Measurements from ENCODE around the gene TRDN.
"Not testable (repeated sequence)": the region's sequence is repeated elsewhere in the genome, so short reads cannot be mapped to it uniquely, and the experiment has no call there.

The TRDN gene

DNA sequence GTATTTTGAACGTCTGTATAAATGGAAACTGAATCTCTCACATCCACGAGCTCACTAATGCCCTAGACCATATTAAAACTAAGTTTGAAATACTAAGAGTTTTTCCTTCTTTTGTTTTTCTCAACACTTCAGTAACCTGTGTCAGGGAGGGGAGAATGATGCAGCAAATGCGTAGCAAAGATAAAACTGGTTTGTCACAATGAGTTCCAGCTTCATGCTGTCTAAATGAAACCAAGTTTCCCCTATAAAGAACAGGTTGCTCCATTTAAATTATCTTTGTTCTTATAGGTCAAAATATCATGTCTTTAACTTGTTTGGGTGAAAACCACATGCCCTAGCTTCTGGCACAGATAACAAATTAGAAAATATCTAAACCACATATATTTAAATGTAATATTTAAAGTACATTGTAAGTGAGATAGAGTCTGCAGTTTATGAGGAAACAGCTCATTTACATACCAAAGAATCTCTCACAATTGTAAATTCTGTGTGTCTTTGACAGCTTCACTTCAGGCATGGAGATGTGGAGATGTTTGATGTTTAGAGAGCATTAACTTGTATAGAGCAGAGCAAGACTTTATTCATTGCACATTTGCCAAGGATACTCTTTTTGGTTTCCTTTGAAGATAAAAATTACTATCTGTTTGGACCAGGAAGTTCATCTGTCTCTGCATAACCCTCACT is 7.3 kb downstream of the TRDN start:
- DNase-seq, result no peak

GRCh38 chr6:123625696-123626095 is 11.1 kb downstream of the TRDN start:
- no peak for DNase-seq

- no peak for DNase-seq
Observed at GRCh38 chr6:123622780-123623179, 14.0 kb downstream of the TRDN start.

- no peak for DNase-seq
Observed at GRCh38 chr6:123619156-123619555, 17.6 kb downstream of the TRDN start.

GRCh38 chr6:123616942-123617341 is 19.8 kb downstream of the TRDN start:
- no peak for DNase-seq

GRCh38 chr6:123616016-123616415 is 20.7 kb downstream of the TRDN start:
- DNase-seq, result no peak

- no peak for DNase-seq
Observed at GRCh38 chr6:123610779-123611178, 26.0 kb downstream of the TRDN start.

- no peak for DNase-seq
Observed at GRCh38 chr6:123604067-123604466, 32.7 kb downstream of the TRDN start.

GRCh38 chr6:123598011-123598410 is 38.7 kb downstream of the TRDN start:
- DNase-seq, result no peak

DNA sequence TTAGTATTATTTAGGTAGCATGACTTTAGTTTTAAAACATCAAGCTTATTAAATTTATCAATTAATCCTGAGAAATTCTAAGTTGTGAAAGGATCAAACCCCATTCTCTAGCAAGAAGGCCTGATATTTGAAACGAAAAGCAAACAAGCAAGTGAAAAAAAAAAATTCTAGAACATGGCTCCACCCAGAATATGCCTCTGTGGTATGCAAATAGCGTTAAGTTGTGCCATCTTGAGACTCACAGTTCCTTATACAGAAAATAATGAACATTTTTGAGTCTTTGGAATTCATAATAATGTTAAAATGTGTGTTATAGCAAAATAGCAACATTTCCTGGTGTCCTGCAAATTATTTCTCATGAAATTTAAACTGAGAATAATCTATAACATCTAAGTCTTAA is 42.0 kb downstream of the TRDN start:
- no peak for DNase-seq

DNA sequence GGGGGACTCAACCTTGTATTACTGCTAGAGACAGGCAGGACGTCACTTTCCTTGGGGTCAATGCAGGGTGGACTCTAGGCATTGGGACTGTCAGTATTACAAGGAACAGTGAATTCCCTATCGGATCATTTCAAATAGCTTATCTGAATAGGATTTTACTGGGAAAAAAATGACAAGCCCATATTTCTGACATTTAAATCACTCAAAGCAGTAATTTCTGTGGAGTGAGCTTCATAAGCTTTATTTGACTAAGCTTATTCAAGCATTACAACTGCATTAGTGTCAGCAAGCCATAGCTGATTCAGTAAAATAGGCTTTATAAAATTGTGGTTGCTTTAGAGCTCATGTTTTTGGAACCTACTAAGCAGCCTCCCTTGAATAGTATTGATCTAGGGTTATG is 44.3 kb downstream of the TRDN start:
- DNase-seq, result no peak

- DNase-seq, result no peak
Observed at GRCh38 chr6:123589973-123590372, 46.8 kb downstream of the TRDN start.

GRCh38 chr6:123589317-123589716 is 47.4 kb downstream of the TRDN start:
- no peak for DNase-seq

DNA sequence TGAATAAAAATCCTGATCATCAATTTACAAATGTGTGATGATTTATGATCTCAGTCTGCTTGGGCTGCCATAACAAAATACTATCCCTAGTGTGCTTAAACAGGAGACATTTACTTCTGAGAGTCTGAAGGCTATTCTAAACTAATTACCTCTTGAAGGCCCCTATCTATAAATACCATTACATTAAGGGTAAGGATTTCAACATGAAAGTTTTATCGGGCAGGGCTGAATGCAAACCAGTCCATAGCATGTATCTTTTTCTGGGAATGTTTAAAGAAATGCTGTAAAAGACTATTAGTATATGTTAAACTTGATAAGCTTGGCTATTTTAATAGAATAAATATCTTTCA is 48.2 kb downstream of the TRDN start:
- no peak for DNase-seq

GRCh38 chr6:123587838-123588545 is 48.8 kb downstream of the TRDN start:
- no peak for DNase-seq

DNA sequence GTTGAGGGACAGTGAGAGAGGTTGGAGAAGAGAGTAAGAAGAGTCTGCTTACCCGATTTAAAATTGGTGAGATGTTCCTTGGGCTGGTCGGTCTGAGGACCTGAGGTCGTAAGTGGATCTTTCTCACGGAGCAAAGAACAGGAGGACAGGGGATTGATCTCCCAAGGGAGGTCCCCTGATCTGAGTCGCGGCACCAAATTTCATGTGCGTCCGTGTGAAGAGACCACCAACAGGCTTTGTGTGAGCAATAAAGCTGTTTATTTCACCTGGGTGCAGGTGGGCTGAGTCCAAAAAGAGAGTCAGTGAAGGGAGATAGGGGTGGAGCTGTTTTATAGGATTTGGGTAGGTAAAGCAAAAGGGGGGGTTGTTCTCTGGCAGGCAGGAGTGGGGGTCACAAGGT is 49.3 kb downstream of the TRDN start:
- DNase-seq, result not testable (repeated sequence)

GRCh38 chr6:123580331-123580730 is 56.4 kb downstream of the TRDN start:
- DNase-seq, result no peak

DNA sequence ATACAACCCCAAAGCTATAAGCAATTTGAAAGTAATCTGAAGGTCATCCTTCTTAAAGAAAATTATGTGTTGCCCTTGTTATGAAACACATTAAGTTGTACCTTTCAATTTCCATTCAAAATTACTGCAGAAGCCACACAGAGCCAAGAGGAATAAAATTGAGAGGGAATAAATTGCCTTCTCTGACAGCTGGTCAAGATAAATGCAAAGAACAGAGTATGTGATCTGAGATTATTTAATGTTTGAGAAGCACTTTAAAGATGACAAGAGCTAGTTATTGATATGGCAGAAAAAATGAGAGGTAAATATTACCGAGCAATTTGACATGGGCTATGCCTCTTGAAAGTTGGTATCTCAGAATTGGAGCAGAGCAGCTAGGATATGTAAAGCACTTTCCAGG is 61.6 kb downstream of the TRDN start:
- no peak for DNase-seq

GRCh38 chr6:123570813-123571684 is 65.7 kb downstream of the TRDN start:
- no peak for DNase-seq

DNA sequence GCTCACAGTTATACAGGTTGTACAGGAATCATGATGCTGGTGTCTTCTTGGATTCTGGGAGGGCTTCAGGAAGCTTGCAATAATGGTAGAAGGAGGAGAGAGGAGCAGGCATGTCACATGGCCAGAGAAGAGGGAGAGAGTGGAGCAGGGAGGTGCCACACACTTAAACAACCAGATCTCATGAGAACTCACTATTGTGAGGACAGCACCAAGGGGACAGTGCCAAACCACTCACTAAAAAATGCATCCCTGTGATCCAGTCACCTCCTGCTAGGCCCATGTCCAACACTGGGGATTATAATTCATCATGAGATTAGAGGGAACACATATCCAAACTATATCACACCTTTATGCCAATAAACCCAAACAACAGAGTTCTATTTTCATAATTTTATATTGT is 67.2 kb downstream of the TRDN start:
- no peak for DNase-seq

GRCh38 chr6:123565529-123565928 is 71.2 kb downstream of the TRDN start:
- DNase-seq, result no peak

DNA sequence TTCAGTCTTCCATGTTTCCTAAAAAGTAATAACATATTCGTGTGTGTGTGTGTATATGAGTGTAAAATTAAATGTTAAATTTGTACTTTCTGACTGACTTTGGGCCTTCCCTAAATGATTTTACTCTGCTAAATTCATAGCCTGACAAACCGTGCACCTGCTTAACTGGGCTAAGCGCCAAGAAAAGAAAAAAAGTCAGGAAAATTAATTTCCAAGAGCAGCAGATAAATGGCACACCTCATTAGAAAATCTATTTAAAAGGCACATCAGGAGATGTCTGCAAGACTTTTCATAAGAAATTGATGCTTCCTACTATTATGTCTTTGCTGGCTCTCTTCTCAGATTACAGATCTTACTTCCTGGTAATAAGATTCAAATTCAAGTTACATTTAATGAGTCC is 72.4 kb downstream of the TRDN start:
- no peak for DNase-seq

GRCh38 chr6:123562677-123563076 is 74.1 kb downstream of the TRDN start:
- DNase-seq, result no peak

- DNase-seq, result no peak
Observed at GRCh38 chr6:123562264-123562663, 74.5 kb downstream of the TRDN start.

All from activated CD8-positive, alpha-beta memory T cell treated with anti-CD3 and anti-CD28 coated beads, Interleukin-2, amount 50 U/mL, for 4 hours (primary cell).